Omental fat pad (tissue), 4 donors: Measurements from ENCODE around the gene CYFIP2. TPM values are rescaled to one million over a fixed set of nuclear protein-coding genes. Genes with fewer than 3 reads are reported as not detected.

Experiments
- ATAC-seq: fragments of 150-250 bp; one replicate; pipeline ENCODE4 v1.9.1; 2016; ENCODE audit warnings: mild to moderate bottlenecking, moderate library complexity; ENCODE audit not compliant: low FRiP score
- DNase-seq: peaks from one replicate; pipeline ENCODE4 v3.0.0-alpha.2; 2019; ENCODE audit warnings: low spot score
- total RNA-seq, 4 donors: library from RNA; depleted of rRNA; stranded (reverse); fragments of >200 nt; gene quantifications; one replicate each; pipeline ENCODE4 v1.1.0, GENCODE V29; 2016
- TF ChIP-seq, protein P1 (sequence below), 3 donors: fragments of 450-650 bp; IDR thresholded peaks; one replicate each; pipeline ENCODE4 v1.5.1; 2016 to 2017; ENCODE audit warnings: antibody characterized with exemption in 3 of 3, mild to moderate bottlenecking in 3 of 3, moderate library complexity in 2 of 3

The CYFIP2 gene
- total RNA-seq, 4 donors from 2014 or later = 12.7 to 25.5 (median 15.8) TPM

DNA sequence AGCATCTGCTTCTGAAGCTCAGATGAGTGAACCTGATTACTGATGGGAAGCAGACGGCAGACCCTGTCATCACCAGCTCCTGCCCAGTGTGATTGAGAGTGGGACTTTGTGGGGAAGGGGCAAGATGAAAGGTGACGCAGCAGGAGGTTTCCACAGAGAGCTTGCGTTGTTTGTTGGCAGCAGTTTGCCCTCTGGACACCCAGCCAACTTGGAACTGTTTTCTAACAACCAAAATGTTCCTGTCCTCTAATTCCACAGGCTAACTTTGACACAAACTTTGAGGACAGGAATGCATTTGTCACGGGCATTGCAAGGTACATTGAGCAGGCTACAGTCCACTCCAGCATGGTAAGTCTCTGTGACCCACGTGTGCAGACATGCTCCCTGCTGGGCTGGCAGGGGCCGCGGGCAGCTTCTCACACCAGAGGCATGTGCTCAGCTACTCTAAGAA lies 20.9 kb downstream of the CYFIP2 start:
- no peak for ATAC-seq
- TF ChIP-seq, protein P1, sequence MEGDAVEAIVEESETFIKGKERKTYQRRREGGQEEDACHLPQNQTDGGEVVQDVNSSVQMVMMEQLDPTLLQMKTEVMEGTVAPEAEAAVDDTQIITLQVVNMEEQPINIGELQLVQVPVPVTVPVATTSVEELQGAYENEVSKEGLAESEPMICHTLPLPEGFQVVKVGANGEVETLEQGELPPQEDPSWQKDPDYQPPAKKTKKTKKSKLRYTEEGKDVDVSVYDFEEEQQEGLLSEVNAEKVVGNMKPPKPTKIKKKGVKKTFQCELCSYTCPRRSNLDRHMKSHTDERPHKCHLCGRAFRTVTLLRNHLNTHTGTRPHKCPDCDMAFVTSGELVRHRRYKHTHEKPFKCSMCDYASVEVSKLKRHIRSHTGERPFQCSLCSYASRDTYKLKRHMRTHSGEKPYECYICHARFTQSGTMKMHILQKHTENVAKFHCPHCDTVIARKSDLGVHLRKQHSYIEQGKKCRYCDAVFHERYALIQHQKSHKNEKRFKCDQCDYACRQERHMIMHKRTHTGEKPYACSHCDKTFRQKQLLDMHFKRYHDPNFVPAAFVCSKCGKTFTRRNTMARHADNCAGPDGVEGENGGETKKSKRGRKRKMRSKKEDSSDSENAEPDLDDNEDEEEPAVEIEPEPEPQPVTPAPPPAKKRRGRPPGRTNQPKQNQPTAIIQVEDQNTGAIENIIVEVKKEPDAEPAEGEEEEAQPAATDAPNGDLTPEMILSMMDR (IDR thresholded peaks at IDR 0.05) = no peak
- DNase-seq = no peak

DNA sequence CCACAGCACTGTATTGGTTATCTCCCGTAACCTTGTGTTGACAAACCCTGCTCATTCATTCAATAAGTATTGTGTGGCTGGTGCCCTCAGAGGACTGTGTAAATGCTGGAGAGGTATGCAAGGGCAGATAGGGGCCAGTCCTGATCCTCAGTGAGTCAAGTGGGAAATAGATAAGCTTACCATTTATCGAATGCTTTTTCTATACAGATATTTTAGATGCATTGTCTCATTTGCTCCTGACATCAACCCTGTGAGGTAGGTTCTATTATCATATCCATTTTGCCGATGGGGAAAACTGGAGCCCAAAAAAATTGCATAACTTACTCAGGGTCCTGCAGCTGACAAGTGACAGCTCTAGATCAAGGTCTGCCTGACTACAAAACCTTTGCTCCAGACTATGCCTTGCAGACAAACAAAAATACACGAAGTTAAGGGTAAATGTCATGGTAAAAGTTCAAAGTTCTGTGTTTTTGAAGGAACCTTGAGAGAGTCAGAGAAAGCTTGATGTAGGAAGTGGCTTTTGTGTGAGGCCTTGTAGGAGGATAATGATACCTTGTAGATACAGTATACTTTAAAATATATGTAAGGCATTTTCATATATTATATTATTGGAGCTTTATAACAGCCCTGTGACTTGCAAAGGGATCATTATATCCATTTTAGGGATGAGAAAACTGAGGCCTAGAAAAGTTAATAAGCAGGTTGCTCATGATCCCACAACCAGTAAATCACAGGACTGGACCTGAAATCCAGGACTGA lies 22.7 kb downstream of the CYFIP2 start:
- TF ChIP-seq, protein P1 (IDR thresholded peaks at IDR 0.05) = no peak
- no peak for ATAC-seq
- DNase-seq = no peak

DNA sequence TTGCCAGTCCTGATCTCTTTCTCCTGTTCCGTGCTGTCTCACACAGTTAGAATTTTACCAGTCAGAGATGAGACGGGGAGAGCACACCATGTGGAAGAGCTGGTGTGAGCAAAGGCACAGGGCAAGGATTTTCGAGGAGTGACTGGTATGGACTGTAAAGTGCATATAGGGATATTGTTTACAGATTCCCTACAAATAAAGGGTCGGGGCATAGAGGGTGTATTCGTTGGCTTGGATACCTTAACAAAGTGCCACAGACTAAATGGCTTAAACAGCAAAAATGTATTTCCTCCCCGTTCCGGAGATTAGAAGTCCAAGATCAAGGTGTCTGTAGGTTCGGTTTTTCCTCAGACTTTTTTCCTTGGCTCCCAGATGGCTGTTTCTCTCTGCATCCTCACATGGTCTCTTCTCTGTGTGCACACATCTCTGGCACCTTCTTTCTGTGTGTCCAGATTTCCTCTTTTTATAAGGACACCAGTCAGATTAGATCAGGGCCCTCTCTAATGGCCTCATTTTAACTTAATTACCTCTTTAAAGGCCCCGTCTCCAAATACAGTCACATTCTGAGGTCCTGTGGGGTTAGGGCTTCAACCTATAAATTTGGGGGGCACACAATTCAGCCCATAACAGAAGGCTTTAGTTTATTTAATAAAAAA lies 23.4 kb downstream of the CYFIP2 start:
- TF ChIP-seq, protein P1 (IDR thresholded peaks at IDR 0.05) = no peak
- ATAC-seq (no peak), DNase-seq (no peak)

DNA sequence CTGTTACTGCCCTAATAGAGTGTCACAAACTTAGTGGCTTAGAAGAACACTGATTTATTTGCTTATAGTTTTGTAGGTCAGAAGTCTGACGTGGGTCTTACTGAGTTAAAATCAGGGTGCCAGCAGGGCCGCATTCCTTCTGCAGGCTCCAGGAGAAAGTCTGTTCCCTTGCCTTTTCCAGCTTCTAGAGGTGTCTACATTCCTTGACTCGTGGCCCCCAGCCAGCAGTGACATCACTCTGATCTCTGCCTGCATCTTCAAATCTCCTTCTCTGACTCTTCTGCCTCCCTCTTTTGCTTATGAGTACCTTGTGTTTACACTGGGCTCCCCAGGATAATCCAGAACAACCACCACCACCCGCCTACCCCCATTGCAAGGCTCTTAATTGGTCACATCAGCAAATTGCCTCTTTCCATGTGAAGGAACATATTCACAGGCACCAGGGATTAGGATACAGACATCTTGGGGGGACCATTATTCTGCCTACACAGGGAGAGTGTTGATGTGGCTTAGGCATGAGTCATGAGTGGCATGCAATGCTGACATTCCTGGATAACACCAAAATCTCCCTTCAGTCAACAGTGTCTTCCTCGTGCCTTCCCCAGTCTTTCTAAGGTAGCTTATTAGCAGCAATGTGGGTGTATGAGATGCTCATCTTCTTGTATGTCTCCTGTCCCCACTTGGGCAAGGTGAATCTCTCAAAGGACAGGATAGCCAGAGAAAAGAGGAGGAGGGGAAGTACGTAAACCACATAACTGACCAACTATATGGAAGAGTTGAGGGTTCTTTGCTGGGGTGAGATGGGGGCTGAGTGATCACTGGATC lies 24.4 kb downstream of the CYFIP2 start:
- no peak for ATAC-seq
- DNase-seq = no peak

DNA sequence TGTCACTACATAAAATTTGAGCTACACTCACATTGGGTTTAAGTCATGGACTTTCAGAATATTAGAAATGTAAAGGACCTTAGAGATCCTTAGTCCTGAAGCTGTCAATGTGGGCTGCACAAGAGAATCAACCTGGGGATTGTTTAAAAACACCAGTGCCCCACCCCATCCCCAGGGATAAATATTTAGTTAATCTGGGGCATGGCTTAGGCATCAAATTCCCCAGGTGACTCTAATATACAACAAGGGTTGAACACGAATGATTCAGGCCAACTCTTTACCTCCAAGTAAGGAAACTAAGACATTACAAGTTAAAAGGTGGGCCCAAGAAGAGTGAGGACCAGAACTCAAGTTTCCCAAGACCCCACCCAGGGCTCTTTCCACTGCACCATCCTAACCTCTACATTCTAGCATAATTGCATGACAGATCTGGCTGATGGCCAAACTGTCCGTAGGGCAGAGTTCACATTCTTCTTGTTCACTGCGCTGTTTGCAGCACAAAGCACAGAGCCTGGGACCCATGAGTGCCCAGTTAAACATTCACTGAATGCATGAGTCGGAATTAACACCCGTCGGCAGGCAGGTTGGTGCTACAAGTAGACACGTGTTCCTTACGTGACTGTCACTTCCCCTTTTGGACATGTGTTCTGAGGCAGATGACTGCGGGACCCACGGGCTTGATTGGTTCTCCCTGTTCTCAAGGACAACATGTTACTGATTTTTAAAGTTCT lies 25.2 kb downstream of the CYFIP2 start:
- DNase-seq (no peak), ATAC-seq (no peak)
- TF ChIP-seq, protein P1 (IDR thresholded peaks at IDR 0.05) = no peak

More for the DNA sequence above, 24.4 kb downstream of the CYFIP2 start:
- TF ChIP-seq, protein P1 (IDR thresholded peaks at IDR 0.05) = no peak

DNA sequence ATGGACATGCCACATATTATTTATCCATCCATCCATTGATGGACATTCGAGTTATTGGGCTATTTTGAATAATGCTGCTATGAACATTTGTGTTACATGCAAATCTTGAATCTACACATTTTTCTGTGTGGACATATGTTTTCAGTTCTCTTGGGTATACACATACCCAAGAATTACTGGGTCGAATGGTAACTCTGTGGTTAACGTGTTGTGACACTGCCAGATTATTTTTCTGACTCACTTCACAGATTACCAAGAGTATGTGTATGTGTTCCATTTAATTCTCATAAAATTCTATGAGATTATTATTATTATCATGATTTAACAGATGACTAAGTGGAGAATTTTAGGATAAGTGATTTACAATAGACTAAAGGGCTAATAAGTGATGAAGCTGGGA lies 26.7 kb downstream of the CYFIP2 start:
- ATAC-seq = no peak
- TF ChIP-seq, protein P1 (IDR thresholded peaks at IDR 0.05) = no peak
- no peak for DNase-seq
